Trophoblast cell (in vitro differentiated cells and primary cell): ENCODE results near the gene MEGF10.

Experiments used
- DNase-seq, 2 donors: peaks; one replicate each; pipeline ENCODE4 v3.0.0-alpha.2; 2016
- H2AFZ ChIP-seq: 2 replicates; pipeline ENCODE4 v1.6.1; 2013; ENCODE audit warnings: low read length, moderate library complexity, mild to moderate bottlenecking; ENCODE audit not compliant: insufficient read depth, poor library complexity
- H2AK5ac ChIP-seq: 2 replicates; pipeline ENCODE4 v1.6.1; 2013; ENCODE audit warnings: mild to moderate bottlenecking, low read length
- H2BK120ac ChIP-seq: 2 replicates; pipeline ENCODE4 v1.6.1; 2013; ENCODE audit warnings: low read length, mild to moderate bottlenecking, moderate library complexity; ENCODE audit not compliant: insufficient read depth, poor library complexity
- H2BK12ac ChIP-seq: 2 replicates; pipeline ENCODE4 v1.6.1; 2013; ENCODE audit warnings: mild to moderate bottlenecking, low read length, moderate library complexity
- H2BK5ac ChIP-seq: 2 replicates; pipeline ENCODE4 v1.6.1; 2013; ENCODE audit warnings: low read length, low read depth, moderate library complexity, mild to moderate bottlenecking; ENCODE audit not compliant: poor library complexity
- H3K14ac ChIP-seq: 2 replicates; pipeline ENCODE4 v1.6.1; 2013; ENCODE audit warnings: mild to moderate bottlenecking, low read length
- H3K18ac ChIP-seq: 2 replicates; pipeline ENCODE4 v1.6.1; 2013; ENCODE audit warnings: mild to moderate bottlenecking, low read length
- H3K23ac ChIP-seq: 2 replicates; pipeline ENCODE4 v1.6.1; 2013; ENCODE audit warnings: low read length
- H3K27ac ChIP-seq: 2 replicates; pipeline ENCODE4 v1.5.1; 2013; ENCODE audit warnings: low read depth, mild to moderate bottlenecking, inconsistent platforms, low read length, moderate library complexity
- H3K27me3 ChIP-seq: 2 replicates; pipeline ENCODE4 v1.6.1; 2013; ENCODE audit warnings: inconsistent platforms, mild to moderate bottlenecking, low read length, moderate library complexity; ENCODE audit not compliant: insufficient read depth
- H3K36me3 ChIP-seq, 2 experiments: 1 replicate in 1 of 2; 2 replicates in 1 of 2; pipeline ENCODE4 v1.6.1; 2013; ENCODE audit warnings: low read length in 2 of 2, mild to moderate bottlenecking in 2 of 2, moderate library complexity in 1 of 2; ENCODE audit not compliant: insufficient read depth in 2 of 2, control insufficient read depth in 1 of 2
- H3K4ac ChIP-seq: 2 replicates; pipeline ENCODE4 v1.6.1; 2013; ENCODE audit warnings: low read depth, mild to moderate bottlenecking, low read length, moderate library complexity
- H3K4me1 ChIP-seq, 2 experiments: 1 replicate in 1 of 2; 2 replicates in 1 of 2; pipeline ENCODE4 v1.6.1; 2013; ENCODE audit warnings: low read length in 2 of 2, mild to moderate bottlenecking in 2 of 2, moderate library complexity in 1 of 2; ENCODE audit not compliant: insufficient read depth in 2 of 2, control insufficient read depth in 1 of 2
- H3K4me2 ChIP-seq: 2 replicates; pipeline ENCODE4 v1.6.1; 2013; ENCODE audit warnings: inconsistent platforms, mild to moderate bottlenecking, low read length, moderate library complexity
- H3K4me3 ChIP-seq: 2 replicates; pipeline ENCODE4 v1.5.1; 2013; ENCODE audit warnings: mild to moderate bottlenecking, low read depth, low read length, inconsistent platforms
- H3K79me1 ChIP-seq: one replicate; pipeline ENCODE4 v1.6.1; 2013; ENCODE audit warnings: low read length
- H3K79me2 ChIP-seq: 2 replicates; pipeline ENCODE4 v1.6.1; 2013; ENCODE audit warnings: low read length, mild to moderate bottlenecking; ENCODE audit not compliant: control insufficient read depth, insufficient read depth, poor library complexity
- H3K9ac ChIP-seq: 2 replicates; pipeline ENCODE4 v1.6.1; 2013; ENCODE audit warnings: mild to moderate bottlenecking, low read length
- H3K9me3 ChIP-seq: 2 replicates; pipeline ENCODE4 v1.6.1; 2013; ENCODE audit warnings: low read depth, mild to moderate bottlenecking, control low read depth, inconsistent platforms, low read length; ENCODE audit not compliant: insufficient read depth
- H4K12ac ChIP-seq: 2 replicates; pipeline ENCODE4 v1.6.1; 2013; ENCODE audit warnings: low read depth, mild to moderate bottlenecking, low read length, moderate library complexity
- H4K8ac ChIP-seq: 2 replicates; pipeline ENCODE4 v1.6.1; 2013; ENCODE audit warnings: low read depth, mild to moderate bottlenecking, low read length, moderate library complexity
- H4K91ac ChIP-seq: one replicate; pipeline ENCODE4 v1.6.1; 2013; ENCODE audit warnings: low read depth, mild to moderate bottlenecking, low read length, moderate library complexity
- WGBS: extraction: QIAGEN DNeasy Blood & Tissue Kit; methylation state at CpG from one replicate; pipeline ENCODE4 v1.1.7; 2013; ENCODE audit warnings: missing lambda C conversion rate; ENCODE audit not compliant: insufficient read length, insufficient coverage; ENCODE audit errors: extremely low coverage; 5-methylcytosine and 5-hydroxymethylcytosine counted together

MEGF10 gene

DNA sequence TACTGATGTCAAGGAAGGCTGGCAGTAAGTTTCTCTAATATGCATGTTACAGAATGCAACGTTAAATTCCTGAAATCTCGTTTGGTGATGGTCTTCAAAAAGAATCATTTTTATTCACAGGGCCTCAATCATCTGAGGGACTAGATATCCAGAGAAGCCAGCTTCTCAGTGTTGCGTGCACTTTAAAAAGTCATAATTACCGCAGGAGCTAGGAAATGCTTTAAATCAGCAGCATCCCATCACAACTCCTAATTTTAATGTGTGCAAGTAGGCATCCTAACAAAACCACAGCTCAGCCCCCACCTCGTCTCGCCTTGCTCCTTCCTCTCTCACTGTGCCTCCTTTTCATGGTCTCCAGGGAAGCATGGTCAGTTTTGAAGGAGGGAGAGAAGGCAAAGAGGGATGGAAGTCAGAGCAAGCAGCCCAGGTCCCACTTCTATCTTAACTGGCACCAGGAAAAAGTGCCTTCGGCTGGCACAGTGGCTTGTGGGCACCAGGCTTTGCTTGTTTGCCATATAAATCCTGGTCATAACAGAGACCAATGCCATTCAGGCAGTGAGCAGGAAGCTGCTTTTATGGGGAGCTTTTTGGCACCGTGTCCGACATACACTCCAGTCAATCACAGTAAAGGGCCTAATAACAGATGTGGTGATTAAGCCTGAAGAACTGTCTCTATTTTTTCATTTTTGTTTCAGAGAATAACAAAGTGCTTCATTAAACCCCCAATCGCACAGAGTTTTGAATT is 21.4 kb downstream of the MEGF10 start:
- WGBS = no CpG with 5 or more reads among the region's 10 CpGs
- H3K9me3 ChIP-seq = no peaks in the 10 kb centered on the region
- no peak overlapping the region for H2BK12ac ChIP-seq
- H3K14ac ChIP-seq = no peak overlapping the region
- no peak overlapping the region for H2AK5ac ChIP-seq
- H2AFZ ChIP-seq = no peak overlapping the region
- no peak overlapping the region for H3K4me3 ChIP-seq
- H3K27me3 ChIP-seq = no peaks in the 10 kb centered on the region
- H4K91ac ChIP-seq = no peak overlapping the region
- H3K36me3 ChIP-seq = no peaks in the 10 kb centered on the region
- no peaks in the 10 kb centered on the region for H3K4me1 ChIP-seq
- H3K18ac ChIP-seq = no peak overlapping the region
- no peak overlapping the region for H3K23ac ChIP-seq
- H3K79me2 ChIP-seq = no peaks in the 10 kb centered on the region
- no peak for DNase-seq
- no peak overlapping the region for H3K4me2 ChIP-seq
- no peak overlapping the region for H3K27ac ChIP-seq
- H2BK120ac ChIP-seq = no peak overlapping the region
- H3K9ac ChIP-seq = no peak overlapping the region
- no peak overlapping the region for H2BK5ac ChIP-seq
- no peaks in the 10 kb centered on the region for H3K79me1 ChIP-seq
- no peak overlapping the region for H4K8ac ChIP-seq
- H4K12ac ChIP-seq = no peak overlapping the region
- H3K4ac ChIP-seq = no peak overlapping the region

DNA sequence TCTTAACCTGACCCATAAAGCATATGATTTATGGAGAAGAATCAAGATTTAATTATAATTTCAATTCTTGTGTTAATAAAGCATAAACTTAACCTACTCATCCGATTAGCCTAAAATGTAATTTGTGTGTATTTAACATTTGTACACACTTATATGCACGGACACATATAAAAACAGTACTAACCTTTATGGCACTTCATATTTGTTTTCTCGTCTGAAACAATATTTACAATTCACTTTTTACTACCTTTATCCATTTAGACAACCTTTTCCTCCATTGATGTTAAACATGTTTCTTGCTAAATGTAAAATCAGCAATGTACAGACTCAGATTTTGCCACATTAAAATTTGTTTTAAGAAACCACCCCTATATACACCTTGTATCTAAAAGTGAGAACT is 22.8 kb downstream of the MEGF10 start:
- DNase-seq = no peak
- H3K18ac ChIP-seq = no peak overlapping the region
- no peak overlapping the region for H2AK5ac ChIP-seq
- H3K4me3 ChIP-seq = no peak overlapping the region
- no peak overlapping the region for H2AFZ ChIP-seq
- no peak overlapping the region for H3K4me2 ChIP-seq
- no peak overlapping the region for H3K4ac ChIP-seq
- H2BK5ac ChIP-seq = no peak overlapping the region
- H4K12ac ChIP-seq = no peak overlapping the region
- H3K36me3 ChIP-seq = no peaks in the 10 kb centered on the region
- no peak overlapping the region for H4K8ac ChIP-seq
- H3K27me3 ChIP-seq = no peaks in the 10 kb centered on the region
- WGBS = no CpG with 5 or more reads among the region's 3 CpGs
- no peak overlapping the region for H3K27ac ChIP-seq
- no peaks in the 10 kb centered on the region for H3K79me2 ChIP-seq
- no peaks in the 10 kb centered on the region for H3K79me1 ChIP-seq
- H3K14ac ChIP-seq = no peak overlapping the region
- no peak overlapping the region for H4K91ac ChIP-seq
- no peak overlapping the region for H3K23ac ChIP-seq
- H2BK120ac ChIP-seq = no peak overlapping the region
- no peaks in the 10 kb centered on the region for H3K9me3 ChIP-seq
- H2BK12ac ChIP-seq = no peak overlapping the region
- H3K4me1 ChIP-seq = no peaks in the 10 kb centered on the region
- H3K9ac ChIP-seq = no peak overlapping the region

DNA sequence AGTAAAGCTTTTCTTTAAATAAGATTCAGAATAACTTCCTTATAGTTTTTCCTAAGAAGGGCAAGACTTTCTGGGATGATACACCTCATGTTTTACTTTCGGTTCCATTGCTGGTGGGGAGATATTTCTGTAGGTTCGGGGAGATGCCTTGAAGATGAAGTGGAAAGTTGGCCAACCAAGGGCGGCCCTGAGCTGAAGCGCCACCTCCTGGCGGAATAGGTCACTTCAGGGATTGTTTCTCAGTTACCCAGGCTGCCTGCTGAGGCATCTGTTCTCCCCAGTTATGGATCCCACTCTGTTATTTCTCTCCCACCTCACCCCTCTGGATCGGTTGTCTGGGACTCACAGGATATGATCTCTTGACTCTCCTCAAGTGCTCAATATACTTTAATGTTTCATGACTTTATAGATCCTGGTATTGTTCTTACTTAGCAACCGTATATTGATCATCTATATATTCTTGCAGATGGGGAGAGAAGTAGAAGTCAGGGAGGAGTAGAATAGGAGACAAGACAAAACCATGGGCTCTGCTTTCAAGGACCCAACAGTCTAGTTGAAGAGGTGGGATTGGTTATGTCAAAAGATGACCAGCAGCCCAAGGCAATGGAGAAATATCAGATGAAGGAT is 23.4 kb downstream of the MEGF10 start:
- Histone ChIP-seq H3K27ac (no peak overlapping the region), H3K14ac (no peak overlapping the region), H3K4me2 (no peak overlapping the region), H2BK5ac (no peak overlapping the region), H3K27me3 (no peaks in the 10 kb centered on the region), H3K36me3 (no peaks in the 10 kb centered on the region), H3K9me3 (no peaks in the 10 kb centered on the region), H3K4me3 (no peak overlapping the region), H3K18ac (no peak overlapping the region), H2AFZ (no peak overlapping the region), H2BK120ac (no peak overlapping the region), H3K79me1 (no peaks in the 10 kb centered on the region), H3K23ac (no peak overlapping the region), H2AK5ac (no peak overlapping the region), H4K12ac (no peak overlapping the region), H3K4me1 (no peaks in the 10 kb centered on the region), H3K9ac (no peak overlapping the region), H3K4ac (no peak overlapping the region), H2BK12ac (no peak overlapping the region), H4K8ac (no peak overlapping the region), H4K91ac (no peak overlapping the region), H3K79me2 (no peaks in the 10 kb centered on the region)
- DNase-seq = peak; percentile 54 to 80
- no CpG with 5 or more reads among the region's 7 CpGs for WGBS

DNA sequence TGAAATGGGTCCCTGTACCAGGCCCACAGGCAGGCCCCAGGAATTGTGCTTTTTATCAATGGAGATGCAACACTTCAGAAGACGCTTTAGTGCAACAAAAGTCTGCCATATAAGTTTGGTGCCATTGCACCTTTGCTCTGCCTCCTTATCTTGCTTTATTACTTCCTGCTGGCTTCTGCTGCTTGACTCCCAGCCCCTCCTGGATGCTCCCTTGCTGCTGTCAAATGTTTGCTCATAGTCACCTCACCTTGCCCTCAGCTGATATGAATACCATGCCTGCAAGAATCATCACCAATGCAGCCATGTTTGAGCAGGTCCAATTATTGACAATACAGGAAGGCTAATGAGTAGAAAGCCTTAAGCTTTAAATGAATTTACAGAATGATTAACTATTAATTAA is 25.4 kb downstream of the MEGF10 start:
- Histone ChIP-seq H3K79me2 (no peaks in the 10 kb centered on the region), H3K4me1 (no peaks in the 10 kb centered on the region), H3K9ac (no peak overlapping the region), H2AFZ (no peak overlapping the region), H4K12ac (no peak overlapping the region), H2BK5ac (no peak overlapping the region), H3K36me3 (no peaks in the 10 kb centered on the region), H3K79me1 (no peaks in the 10 kb centered on the region), H3K4me2 (no peak overlapping the region), H3K27me3 (no peaks in the 10 kb centered on the region), H3K18ac (no peak overlapping the region), H2AK5ac (no peak overlapping the region), H4K91ac (no peak overlapping the region), H3K9me3 (no peaks in the 10 kb centered on the region), H3K4me3 (no peak overlapping the region), H2BK12ac (no peak overlapping the region), H4K8ac (no peak overlapping the region), H3K23ac (no peak overlapping the region), H2BK120ac (no peak overlapping the region), H3K27ac (no peak overlapping the region), H3K4ac (no peak overlapping the region), H3K14ac (no peak overlapping the region)
- no peak for DNase-seq
- WGBS = no CpG with 5 or more reads among the region's 1 CpG
